GM18498 (cell line): Measurements from ENCODE around the gene KRTAP10-1.
"Not testable (repeated sequence)": the region's sequence is repeated elsewhere in the genome, so short reads cannot be mapped to it uniquely, and the experiment has no call there.

Experiments
- ATAC-seq: cut with Tn5 transposase; IDR thresholded peaks from one replicate; pipeline ENCODE4 v1.9.1; 2021; ENCODE audit warnings: mild to moderate bottlenecking, moderate library complexity; ENCODE audit not compliant: unreplicated experiment

KRTAP10-1 gene

DNA sequence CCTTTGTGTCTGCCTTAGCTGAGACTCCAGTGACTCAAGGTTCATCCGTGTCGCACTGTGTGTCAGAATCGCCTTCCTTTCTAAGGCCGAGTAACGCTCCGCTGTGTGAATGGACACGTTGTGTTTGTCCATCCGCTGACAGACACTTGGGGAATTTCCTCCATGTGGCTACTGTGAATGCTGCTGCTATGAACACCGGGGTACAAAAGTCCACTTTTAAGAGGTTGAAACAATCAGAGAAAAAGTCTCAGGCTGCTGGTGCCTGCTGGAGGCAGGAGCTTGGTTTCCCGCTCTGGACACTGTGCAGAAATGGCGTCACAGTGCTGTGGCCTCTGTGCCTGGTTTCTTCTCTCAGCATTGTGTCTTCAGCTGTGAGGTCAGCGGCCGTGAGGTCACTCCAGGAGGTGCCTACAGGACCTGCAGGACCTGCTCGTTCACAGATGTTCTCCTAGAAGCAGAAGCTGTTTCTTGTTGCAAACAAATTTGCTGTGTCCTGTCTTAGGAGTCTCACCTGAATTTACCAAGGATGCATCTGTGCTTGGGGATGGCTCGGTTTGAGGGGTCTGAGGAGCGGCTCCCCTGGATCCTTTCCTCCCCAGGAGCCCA is 34.2 kb downstream of the KRTAP10-1 start:
- ATAC-seq = no peak

DNA sequence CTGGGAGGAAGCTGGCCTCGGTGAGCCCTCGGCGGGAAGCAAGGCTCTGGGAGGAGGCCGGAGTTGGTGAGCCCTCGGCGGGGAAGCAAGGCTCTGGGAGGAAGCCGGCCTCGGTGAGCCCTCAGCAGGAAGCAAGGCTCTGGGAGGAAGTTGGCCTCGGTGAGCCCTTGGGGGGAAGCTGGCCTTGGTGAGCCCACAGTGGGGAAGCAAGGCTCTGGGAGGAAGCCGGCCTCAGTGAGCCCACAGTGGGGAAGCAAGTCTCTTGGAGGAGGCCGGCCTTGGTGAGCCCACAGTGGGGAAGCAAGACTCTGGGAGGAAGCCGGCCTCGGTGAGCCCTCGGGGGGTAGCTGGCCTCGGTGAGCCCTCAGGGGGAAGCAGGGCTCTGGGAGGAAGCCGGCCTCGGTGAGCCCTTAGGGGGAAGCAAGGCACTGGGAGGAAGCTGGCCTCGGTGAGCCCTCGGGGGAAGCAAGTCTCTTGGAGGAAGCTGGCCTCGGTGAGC is 36.0 kb downstream of the KRTAP10-1 start:
- no peak for ATAC-seq

DNA sequence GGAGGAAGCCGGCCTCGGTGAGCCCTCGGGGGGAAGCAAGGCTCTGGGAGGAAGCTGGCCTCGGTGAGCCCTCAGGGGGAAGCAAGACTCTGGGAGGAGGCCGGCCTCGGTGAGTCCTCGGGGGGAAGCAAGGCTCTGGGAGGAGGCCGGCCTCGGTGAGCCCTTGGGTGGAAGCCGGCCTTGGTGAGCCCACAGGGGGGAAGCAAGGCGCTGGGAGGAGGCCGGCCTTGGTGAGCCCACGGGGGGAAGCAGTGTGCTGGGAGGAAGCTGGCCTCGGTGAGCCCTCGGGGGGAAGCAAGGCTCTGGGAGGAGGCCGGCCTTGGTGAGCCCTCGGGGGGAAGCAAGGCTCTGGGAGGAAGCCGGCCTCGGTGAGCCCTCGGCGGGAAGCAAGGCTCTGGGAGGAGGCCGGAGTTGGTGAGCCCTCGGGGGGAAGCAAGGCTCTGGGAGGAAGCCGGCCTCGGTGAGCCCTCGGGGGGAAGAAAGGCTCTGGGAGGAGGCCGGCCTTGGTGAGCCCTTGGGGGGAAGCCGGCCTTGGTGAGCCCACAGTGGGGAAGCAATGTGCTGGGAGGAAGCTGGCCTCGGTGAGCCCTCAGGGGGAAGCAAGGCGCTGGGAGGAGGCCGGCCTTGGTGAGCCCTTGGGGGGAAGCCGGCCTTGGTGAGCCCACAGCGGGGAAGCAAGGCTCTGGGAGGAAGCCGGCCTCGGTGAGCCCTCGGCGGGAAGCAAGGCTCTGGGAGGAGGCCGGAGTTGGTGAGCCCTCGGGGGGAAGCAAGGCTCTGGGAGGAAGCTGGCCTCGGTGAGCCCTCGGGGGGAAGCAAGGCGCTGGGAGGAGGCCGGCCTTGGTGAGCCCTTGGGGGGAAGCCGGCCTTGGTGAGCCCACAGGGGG is 36.7 kb downstream of the KRTAP10-1 start:
- ATAC-seq = not testable (repeated sequence)

DNA sequence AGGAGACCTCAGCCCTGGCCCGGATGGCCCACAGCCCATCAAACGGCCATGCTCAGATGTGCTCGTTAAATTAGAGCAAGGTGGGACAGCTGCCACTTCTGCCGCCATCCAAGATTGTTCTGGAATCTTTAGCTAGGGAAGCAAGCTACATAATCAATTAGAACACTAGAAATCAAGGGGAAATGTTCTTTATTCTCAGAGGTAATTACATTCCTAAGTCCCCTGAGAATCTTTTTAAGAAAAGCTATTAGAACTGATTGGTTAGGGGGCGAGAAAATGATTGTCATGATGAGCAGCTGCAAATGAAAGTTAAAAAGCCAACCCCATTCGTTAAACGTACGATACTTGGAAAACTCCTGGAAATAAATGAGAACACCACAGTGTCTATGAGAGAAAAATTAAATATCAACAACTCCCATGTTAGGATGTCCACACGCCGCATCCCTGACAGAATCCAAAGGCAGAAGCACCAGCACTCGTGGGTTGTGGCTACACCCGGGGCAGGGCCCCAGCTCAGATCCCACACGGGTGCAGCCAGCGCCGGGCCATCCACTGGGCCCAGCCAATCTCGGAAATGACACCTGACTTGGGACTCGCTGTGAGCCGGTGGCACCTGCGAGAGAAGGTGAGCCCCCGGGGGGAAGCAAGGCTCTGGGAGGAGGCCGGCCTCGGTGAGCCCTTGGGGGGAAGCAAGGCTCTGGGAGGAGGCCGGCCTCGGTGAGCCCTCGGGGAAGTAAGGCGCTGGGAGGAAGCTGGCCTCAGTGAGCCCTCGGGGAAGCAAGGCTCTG is 37.6 kb downstream of the KRTAP10-1 start:
- ATAC-seq = no peak

DNA sequence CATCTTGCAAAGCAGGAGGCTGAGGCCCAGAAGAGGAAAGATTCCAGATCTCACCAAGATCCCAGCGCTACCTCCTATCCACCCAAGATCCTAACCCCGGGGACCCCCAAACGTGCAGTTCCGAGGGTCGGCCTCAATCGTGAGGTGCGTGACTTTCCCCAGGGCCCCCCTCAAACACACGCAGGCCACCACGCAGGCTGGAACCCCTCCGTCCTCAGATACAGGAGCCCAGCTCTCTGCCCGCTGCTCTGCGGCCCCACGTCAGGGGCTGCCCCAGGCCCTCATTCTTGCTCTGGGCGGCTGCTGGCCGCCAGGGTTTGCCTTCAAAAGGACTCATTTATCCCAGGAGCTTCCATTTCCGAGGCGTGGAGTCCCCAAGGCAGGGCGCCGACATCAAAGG is 39.9 kb downstream of the KRTAP10-1 start:
- no peak for ATAC-seq

DNA sequence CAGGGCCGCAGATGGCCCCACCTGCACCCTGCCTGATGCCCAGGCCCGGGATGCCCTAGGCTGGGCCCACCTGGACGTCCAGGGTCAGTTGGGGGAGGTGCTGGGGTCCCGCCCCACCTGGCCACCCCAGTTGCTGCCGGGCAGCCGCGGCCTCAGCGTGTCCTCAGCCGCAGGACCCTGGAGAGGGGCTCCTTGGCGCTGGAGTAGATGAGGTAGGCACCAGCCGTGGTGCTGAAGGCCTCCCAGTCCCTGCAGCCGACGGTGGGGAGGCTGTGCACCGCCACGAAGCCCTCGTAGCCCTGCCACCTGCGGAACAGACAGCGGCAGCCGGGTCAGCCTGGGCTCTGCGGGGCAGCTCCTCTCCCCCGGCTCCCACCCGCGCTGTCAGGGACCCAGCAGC is 40.4 kb downstream of the KRTAP10-1 start:
- ATAC-seq = no peak

DNA sequence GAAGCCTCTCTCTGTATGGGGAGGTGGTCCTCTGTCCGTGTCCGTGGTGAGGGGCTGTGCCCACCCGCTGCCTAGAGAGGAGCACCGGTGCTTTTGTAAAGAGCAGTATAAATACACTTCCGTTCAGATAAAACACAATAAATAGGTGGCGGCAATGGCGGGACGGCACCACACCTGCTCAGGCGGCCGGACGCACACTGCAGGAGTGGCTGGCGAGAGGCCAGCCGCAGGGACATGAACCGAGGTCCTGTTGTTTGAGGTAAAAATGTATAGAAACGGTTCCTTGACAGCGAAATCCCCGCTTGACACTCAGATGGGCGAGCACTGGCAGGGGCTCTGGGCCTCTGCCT is 40.8 kb downstream of the KRTAP10-1 start:
- no peak for ATAC-seq

DNA sequence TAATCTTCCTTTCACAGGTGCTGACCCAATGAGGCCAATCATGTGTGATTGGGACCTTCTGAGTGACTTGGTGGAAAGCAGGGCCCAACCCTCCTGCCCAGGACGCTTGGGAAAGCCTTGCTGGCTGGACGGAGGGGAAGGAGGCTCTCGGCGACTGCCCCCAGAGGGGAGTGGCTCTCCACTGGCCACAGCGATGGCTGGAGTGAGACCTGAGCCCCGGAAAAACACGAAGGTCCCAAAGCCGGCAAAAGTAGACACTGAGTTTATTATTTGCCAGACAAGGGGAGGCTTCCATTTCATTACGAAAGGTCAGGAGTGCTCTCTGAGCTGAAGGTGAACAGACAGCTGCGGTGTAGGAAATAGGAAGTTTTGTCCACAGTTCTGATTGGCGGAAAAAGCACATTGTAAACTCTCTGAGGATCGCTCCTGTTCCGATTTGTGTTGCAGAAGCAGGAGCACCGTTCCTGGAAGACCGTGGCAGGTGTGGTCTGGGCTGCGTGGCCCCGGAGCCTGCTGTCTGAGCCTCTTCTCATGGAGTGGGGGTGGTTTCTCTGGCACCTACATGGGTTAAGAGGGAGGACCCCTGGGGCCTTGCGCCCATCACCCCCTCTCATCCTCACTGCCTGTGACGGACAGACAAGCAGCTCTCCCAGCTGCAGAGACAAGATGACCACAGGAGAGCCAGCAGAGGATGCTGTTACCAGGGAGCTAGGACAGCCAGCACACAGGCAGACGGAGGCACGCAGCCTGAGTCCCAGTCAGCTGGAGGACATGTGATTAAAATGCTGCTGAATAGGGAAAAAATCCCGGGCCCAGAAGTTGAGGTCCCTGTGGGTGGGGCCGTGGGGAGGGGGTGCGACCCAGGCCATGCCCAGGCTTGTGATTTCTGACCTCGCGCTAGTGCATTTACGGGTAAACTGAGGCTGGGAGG is 41.5 kb downstream of the KRTAP10-1 start:
- no peak for ATAC-seq

DNA sequence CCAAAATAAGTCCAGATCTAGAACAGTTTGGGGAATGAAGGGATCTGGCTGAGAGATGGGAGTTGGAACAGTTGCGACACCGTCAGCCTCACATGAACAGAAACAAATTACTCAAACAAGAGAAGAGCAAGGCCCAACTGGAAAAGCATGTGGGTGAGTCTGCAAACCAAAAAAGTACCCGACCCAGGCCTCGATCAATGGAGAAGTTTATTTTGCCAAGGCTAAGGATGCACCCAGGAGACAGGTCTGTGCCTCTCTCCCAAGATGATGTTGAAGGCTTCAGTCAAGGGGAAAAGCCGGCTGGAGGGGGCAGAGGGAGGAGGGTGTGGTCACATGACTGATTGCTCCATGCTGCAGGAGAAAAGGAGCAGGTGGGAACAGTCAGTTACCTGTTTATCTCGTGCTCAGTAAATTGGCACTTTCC is 42.3 kb downstream of the KRTAP10-1 start:
- no peak for ATAC-seq

DNA sequence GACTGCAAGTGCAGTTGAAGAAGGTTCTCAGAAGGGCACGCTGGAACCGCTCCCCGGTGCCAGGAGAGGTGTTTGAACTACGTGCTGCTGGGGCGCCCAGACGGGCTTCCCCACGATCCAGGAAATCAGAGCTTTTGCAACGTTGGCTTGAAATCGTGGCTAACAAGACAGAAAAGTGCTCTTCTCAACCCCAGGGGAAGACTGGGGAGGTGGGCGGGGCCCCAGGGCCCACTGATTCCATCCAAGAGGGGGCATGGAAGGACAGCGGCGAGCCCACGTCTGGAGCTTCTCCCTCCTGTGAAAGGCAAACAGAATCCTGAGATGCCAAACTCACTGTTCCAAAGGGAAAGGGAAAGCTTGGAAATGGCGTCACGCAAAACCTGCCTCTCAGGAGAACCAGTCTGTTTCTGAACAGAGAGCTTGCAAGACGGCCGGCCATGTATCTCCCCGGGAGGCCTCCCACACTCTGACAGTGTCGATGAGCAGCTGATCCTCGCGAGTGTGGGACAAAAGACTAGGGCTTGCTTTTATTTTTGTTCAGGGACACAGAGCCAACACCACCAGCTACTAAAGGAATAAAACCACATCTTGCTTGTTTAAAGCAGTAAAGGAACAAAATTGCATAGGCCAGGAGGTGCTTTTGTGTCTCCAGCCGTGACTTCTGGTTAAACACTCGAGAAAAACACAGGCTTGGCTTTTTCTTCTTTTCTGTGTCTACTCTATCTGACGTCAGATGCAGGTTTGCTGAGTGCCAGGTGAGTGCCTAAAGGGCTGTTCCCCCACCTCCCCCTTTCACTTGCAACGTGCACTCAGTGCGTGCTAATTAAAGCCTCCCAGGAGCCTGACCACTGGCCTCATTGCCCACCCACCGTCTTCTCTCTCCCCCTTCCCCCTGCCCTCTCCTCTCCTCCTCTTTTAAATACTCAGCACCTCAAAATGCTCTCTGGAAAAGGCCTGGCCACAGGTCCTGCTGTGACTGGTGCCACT is 43.1 kb downstream of the KRTAP10-1 start:
- no peak for ATAC-seq

DNA sequence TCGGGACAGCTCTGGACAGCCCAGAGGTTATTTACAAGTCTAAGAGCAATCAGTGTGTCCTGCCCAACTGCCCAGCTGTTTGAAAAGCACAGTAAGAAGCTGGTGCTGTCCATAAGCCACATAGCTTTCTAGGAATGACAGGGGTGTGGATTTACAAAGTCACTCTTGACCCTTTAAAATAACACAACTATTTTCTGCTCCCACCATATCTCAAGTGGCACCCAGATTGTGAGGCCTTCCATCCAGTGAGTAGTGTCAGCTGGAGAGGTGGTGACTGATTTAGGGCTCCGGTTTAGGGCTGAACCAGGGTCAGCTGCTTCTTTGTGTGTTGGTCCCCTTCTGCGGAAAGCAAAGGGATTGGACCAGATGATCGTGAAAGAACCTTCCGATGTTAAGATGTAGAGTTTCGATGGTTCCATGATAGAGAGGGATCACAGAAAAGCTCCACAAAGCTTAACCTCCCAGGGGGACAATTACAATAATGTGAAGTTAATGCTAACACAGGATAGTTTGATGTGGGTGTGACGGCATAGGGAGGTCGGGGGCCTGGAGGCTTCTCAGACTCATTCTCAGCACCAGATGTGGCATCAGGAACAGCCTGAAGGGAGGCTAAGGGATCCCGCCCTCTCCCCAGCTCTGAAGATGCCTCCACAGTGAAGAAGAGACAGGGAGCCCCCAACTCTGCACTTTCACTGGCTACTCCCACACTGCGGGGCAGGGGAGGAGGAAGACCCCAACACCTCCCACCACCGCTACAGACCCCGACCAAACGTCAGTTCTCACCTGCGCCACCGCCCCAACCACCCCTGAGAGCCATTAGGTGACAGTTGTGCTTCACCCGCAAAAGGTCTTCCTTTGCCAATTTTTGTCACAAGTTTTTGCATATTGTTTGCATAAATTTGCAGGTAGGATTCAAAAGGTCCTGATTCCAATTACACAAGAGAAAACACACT is 44.1 kb downstream of the KRTAP10-1 start:
- ATAC-seq = no peak

DNA sequence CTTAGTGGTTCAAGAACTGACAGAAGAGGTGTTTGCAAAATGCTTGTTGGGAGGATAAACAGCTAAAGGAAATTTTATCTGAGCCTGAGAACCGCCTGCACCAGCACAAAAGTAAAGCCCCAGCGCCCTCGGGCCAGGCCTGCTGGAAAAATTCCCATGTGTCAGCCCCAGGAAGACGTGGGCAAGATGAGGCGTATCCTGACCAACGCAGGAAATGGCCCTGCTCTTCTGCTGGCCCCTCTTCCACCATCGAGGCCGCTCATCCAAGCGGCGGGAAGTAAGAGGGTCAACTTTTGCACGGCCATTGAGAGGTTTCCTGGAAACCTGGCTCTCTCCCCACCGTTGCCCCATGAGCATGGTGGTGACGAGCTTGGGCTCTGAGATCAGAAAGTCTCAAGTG is 45.0 kb downstream of the KRTAP10-1 start:
- no peak for ATAC-seq

DNA sequence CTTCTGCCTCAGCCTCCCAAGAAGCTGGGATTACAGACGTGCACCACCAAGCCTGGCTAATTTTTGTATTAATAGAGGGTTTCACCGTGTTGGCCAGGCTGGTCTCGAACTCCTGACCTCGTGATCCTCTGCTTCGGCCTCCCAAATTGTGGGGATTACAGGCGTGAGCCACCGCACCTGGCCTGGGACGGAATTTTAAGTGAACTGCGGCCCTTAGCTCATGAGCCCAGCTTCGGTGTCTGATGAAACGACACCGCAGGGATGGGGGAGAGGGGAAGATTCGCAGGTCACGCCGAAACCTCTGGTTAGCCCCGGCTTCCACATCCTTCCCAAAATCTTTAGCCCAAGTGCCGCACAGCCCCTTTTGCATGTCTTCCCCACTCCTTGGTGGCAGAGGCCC is 45.6 kb downstream of the KRTAP10-1 start:
- ATAC-seq = no peak

DNA sequence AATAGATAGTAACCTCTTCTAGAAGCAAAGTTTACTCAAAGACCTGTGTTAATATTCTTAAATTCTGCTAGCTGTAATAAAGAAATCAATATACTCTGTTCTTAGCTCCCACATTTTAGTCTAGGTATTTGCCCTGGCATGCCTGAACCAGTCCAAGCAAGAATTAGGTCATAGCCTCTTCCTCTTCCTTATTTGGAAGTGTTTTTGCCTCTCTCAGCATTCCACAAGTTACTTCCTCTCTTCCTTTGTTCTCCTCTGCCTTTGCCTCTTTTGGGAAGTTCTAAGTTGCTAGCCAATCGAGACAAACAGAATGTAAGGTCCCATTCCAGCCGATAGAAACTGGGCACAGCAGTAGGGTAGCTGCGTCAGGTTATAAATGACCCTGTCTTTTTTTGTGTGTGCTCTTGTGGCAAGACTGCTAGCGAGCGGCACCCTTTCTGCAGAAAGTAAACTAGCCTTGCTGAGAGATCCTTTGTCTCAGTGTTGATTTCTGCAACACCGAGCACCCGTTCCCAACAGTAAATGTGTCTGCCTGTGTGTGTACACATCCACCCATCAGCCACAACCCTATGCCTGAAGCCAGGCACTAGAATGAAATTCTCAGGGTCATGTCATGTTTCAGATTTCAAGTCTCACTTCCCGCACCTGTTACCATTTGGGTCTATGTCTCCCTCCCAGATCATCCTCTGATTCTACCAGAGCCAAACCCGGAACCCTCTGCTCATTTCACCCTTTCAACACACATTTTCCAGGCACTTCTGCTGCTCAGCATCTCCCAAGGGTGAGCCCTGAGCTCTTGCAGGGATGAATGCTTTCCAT is 47.2 kb downstream of the KRTAP10-1 start:
- no peak for ATAC-seq

DNA sequence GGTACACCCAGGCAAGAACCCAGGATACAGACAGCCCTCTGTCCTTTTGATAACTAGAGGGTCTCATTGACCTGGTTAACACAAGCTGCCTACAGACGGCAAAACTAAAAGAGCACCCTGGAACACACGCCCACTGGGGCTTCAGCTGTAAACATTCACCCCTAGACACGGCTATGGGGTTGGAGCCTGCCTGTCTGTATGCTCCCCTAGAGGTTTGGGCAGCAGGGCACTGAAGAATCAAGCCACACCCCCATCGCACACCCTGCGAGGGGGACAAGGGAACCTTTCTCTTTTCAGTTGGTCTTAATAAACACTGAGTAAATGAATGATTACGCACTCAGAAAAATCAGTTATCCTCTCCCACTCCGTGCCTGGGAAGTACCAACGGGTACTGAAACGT is 49.2 kb downstream of the KRTAP10-1 start:
- no peak for ATAC-seq

DNA sequence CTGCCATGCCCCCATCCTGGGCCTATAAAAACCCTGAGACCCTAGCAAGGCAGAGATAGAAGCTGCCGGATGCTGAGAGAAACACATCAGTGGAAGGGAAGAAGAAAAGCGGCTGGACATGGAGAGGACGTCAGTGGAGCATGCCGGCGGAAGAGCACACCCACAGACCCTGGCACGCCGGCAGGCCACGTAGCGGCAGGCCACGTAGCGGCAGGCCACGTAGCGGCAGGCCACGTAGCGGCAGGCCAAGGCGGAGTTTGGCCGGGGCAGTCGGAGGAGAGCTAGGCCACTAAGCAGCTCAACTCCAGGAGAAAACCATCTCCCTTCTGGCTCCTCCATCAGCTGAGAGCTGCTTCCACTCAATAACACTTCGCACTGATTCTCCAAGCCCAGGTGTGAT is 49.6 kb downstream of the KRTAP10-1 start:
- no peak for ATAC-seq

DNA sequence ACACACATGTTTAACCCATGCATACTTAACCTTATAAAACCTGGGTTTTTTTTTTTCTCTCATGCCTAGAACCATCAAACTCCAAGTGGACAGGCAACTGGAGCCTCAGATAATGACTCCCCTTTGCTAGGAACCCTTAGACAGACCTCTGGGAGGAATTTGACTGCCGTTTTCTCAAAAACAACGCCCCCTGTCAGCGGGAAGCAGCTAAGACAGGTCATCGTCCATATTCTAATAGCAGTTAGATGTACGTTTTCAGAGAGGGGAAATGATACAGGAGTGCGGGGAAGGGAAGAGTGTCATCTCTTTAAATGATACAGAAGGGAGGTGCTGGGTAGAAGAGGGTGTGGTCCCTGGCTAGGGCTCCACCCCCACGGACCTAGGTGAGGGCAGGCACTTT is 50.0 kb downstream of the KRTAP10-1 start:
- no peak for ATAC-seq
